Frontal cortex (tissue), 4 donors: ENCODE measurements around the gene GRPEL1. TPM values are rescaled to one million over a fixed set of nuclear protein-coding genes. Genes with fewer than 3 reads are reported as not detected.

ENCODE experiments used
- DNase-seq, 2 donors: peaks; one replicate each; pipeline ENCODE4 v3.0.0; 2012; ENCODE audit warnings: low spot score in 2 of 2
- FAIRE-seq: peaks from 2 replicates; lab custom pipeline; 2012; peaks lifted over from hg19 to GRCh38; lab: Jason Lieb, UNC
- total RNA-seq: library from RNA; depleted of rRNA; stranded (reverse); fragments of >200 nt; gene quantifications from one replicate; pipeline ENCODE4 v1.2.3, GENCODE V29; 2014
- donor health status: control.
- donor health status: control.
- donor health status: control.

The GRPEL1 gene
- total RNA-seq, 1 donor from 2014 or later, result 15.1 TPM

- no peak for FAIRE-seq
- no peak for DNase-seq
These were observed 18.1 kb downstream of the GRPEL1 start for GRCh38 chr4:7049739-7050138.

GRCh38 chr4:7049295-7049694, 18.6 kb downstream of the GRPEL1 start:
- FAIRE-seq, result no peak

GRCh38 chr4:7048642-7049041, 19.2 kb downstream of the GRPEL1 start:
- DNase-seq (no peak), FAIRE-seq (no peak)

More at GRCh38 chr4:7049295-7049694, 18.6 kb downstream of the GRPEL1 start:
- DNase-seq, result no peak

- FAIRE-seq (no peak), DNase-seq (no peak)
These were observed 20.9 kb downstream of the GRPEL1 start for GRCh38 chr4:7046971-7047370.

- FAIRE-seq (no peak), DNase-seq (no peak)
These were observed 21.6 kb downstream of the GRPEL1 start for GRCh38 chr4:7045961-7046921.

- FAIRE-seq (no peak), DNase-seq (no peak)
These were observed 22.3 kb downstream of the GRPEL1 start for GRCh38 chr4:7045553-7045952.

- DNase-seq (peak in 1 of 2 donors; percentile 23), FAIRE-seq (no peak)
These were observed 23.5 kb downstream of the GRPEL1 start for GRCh38 chr4:7044137-7044930.

GRCh38 chr4:7043284-7044136, 24.4 kb downstream of the GRPEL1 start, which contains the start of gene TADA2B:
Gene TADA2B, plus strand, starts transcription at chr4:7043372. Its CDS starts 208 bp downstream, at chr4:7043580.
- no peak for FAIRE-seq

GRCh38 chr4:7042503-7043283, 25.2 kb downstream of the GRPEL1 start:
- peak; percentile 100 for DNase-seq

More at GRCh38 chr4:7043284-7044136, 24.4 kb downstream of the GRPEL1 start, which contains the start of gene TADA2B:
- no peak for DNase-seq

GRCh38 chr4:7041801-7042502, 25.9 kb downstream of the GRPEL1 start:
- FAIRE-seq (no peak), DNase-seq (no peak)

More at GRCh38 chr4:7042503-7043283, 25.2 kb downstream of the GRPEL1 start:
- no peak for FAIRE-seq

GRCh38 chr4:7041246-7041645, 26.6 kb downstream of the GRPEL1 start:
- no peak for DNase-seq
- no peak for FAIRE-seq

- DNase-seq, result no peak
These were observed 27.1 kb downstream of the GRPEL1 start for GRCh38 chr4:7040765-7041164.

GRCh38 chr4:7037425-7037824, 30.4 kb downstream of the GRPEL1 start:
- FAIRE-seq (no peak), DNase-seq (no peak)

More at GRCh38 chr4:7040765-7041164, 27.1 kb downstream of the GRPEL1 start:
- no peak for FAIRE-seq

- no peak for DNase-seq
- FAIRE-seq, result no peak
These were observed 33.4 kb downstream of the GRPEL1 start for GRCh38 chr4:7034262-7035081.

GRCh38 chr4:7032596-7032995, 35.3 kb downstream of the GRPEL1 start:
- DNase-seq, result no peak
- FAIRE-seq, result no peak

GRCh38 chr4:7031558-7032449, 36.1 kb downstream of the GRPEL1 start:
- no peak for FAIRE-seq
- DNase-seq, result no peak
